Activated CD4-positive, CD25-positive, alpha-beta regulatory T cell (primary cell): ENCODE results near the gene CDK17.
"Not testable (repeated sequence)": the region's sequence is repeated elsewhere in the genome, so short reads cannot be mapped to it uniquely, and the experiment has no call there.

ENCODE experiments used
- DNase-seq, 4 experiments: peaks; one replicate each; lab custom pipeline; 2025; lab: John Stamatoyannopoulos, UW

Gene CDK17

GRCh38 chr12:96387981-96388380, 12.3 kb downstream of the CDK17 start:
- no peak for DNase-seq

DNA sequence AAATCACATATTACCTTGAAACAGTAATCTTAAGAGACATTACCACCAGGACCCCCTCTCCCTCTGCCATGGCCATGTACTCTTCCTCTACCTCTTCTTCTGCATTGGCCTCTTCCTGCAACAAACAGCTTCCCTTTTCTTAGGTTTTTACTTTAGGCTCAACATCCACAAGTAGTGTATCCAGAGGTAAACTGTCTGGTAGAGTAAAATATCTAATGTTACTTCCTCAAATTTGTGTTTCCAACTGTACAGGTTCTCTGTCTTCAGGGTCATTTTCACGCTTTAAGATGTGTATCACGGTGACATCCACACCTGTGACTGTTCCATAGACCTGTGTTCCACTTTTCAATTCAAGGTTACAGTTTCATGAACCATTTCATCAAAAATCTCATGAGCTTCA, 13.4 kb downstream of the CDK17 start:
- no peak for DNase-seq

DNA sequence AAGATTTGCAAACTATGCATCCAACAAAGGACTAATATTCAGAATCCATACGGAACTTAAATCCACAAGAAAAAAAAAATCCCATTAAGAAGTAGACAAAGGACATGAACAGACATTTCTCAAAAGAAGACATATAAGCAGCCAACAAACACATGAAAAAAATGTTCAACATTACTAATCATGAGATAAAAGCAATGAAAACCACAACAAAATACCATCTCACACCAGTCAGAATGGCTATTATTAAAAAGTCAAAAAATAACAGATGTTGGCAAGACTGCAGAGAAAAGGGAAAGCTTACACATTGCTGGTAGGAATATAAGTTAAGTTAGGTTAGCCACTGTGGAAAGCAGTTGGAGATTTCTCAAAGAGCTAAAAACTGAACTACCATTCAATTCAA, 16.2 kb downstream of the CDK17 start:
- DNase-seq: no peak

DNA sequence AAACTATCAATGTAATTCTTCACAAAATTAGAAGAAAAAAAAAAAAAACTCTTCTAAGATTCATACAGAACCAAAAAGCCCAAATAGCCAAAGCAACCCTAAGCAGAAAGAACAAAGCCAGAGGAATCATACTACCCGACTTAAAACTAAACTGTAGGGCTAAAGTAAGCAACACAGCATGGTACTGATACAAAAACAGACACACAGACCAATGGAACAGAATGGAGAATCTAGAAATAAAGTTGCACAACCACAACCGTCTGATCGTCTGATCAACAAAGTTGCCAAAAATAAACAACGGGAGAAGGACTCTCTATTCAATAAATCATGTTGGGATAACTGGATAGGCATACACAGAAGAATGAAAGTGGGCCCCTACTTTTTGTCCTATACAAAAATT, 16.9 kb downstream of the CDK17 start:
- DNase-seq: no peak

- DNase-seq: not testable (repeated sequence)
Measured at GRCh38 chr12:96379743-96380142, 20.5 kb downstream of the CDK17 start.

DNA sequence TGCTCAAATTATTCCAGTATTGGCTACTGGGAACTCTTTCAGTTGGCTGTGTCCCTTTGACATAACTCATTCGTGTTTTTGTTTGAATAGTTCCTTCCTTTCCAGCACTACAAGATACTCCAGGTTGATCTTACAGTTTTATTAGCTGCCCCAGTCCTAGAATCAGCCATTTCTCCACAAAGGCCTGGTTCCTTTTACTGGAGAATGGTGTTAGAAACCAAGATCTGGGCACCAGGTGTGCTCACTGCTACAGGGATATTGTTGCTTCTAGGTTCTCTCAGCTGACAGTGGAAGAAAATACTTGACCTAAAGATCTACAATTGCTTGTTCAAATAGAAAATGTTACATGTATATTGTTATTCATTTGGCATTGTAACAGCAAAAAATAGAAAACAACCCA, 21.9 kb downstream of the CDK17 start:
- no peak for DNase-seq

GRCh38 chr12:96376865-96377264, 23.4 kb downstream of the CDK17 start:
- DNase-seq: no peak

DNA sequence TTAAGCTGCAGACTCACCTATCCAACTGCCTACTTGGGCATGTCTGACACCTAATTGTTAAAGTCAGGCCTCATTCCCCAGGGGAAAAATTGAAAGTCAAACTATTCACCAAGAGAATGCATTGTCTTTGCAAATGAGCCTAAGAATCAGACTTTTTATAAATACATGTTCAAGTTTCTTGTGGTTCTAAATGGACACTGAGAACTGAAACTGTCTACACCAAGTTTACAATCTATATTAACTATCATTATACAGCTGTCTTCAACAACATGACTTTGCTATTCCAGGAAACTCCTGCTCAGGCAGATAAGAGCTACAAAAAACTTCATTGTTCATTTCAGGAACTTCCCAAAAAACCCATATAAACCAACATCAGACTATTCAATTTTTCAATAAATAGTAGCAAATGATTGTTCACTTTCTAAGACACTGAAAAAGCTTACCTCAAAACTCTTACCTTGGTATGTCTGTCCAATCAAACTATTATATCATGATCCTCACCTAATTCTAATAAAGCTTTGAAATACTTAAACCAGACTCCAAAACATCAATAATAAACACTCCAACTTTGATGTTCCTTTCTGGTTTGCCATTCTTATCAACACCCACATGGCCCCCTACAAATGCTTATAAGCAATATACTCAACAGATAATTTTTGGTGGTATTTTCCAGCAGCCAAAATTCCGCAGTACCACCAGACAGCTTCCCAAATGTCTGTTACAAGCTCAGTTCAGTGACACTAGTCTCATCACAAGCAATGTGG, 24.2 kb downstream of the CDK17 start:
- DNase-seq: no peak

DNA sequence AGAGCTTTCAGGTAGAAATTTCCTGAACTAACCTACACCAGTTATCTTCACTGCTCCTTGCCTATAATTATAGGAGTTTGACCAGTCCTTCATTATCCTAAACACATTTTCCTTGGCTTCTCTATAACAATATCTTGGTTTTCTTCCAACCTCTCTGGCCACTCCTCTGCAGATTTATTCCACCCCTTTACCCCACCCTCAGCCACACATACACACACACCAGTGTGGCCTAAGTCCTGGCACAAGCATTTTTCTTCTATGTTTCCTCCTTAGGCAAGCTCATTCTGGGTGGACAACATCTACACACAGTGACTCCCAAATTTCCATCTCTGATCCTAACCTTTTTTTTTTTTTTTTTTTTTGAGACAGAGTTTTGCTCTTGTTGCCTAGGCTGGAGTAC, 25.1 kb downstream of the CDK17 start:
- no peak for DNase-seq

- no peak for DNase-seq
Measured at GRCh38 chr12:96371790-96372699, 28.2 kb downstream of the CDK17 start.

DNA sequence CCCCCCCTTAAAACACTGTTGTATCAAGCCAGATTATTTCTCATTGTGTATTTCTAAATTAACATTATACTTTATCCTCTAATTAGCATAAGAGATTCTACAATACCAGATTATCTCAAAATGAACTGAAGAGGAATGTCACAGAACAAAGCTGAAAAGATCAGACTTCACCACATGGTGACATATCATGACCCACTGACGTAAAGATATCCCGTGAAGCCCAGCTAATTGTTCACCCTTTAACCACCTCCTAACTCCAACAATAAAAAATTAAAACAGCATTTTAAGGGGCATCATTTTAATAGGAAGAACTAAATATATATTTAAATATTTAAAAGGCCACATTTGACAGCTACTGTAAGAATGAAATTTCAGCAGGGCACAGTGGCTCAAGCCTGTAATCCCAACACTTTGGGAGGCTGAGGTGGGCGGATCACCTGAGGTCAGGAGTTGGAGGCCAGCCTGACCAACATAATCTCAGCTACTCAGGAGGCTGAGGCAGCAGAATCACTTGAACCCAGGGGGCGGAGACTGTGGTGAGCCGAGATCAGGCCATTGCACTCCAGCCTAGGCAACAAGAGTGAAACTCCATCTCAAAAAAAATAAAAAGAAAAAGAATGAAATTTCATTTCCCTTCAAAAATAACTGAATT, 29.0 kb downstream of the CDK17 start:
- DNase-seq: no peak

- DNase-seq: no peak
Measured at GRCh38 chr12:96368687-96369086, 31.6 kb downstream of the CDK17 start.

GRCh38 chr12:96368233-96368632, 32.0 kb downstream of the CDK17 start:
- DNase-seq: no peak

DNA sequence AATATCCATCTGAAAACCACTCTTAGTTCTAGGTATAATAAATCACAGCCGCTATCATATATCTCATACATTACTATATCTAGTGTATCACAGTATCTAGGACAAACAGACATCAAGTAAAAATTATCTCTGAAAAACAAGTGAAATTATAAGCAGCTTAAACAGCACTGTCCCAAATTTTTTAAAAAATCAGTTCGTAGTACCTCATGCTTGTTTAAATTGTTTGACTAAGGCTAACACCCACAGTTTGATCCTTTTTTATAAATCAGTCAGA, 33.9 kb downstream of the CDK17 start:
- no peak for DNase-seq

- DNase-seq: no peak
Measured at GRCh38 chr12:96365604-96366380, 34.4 kb downstream of the CDK17 start.

GRCh38 chr12:96364092-96364700, 36.0 kb downstream of the CDK17 start:
- no peak for DNase-seq

DNA sequence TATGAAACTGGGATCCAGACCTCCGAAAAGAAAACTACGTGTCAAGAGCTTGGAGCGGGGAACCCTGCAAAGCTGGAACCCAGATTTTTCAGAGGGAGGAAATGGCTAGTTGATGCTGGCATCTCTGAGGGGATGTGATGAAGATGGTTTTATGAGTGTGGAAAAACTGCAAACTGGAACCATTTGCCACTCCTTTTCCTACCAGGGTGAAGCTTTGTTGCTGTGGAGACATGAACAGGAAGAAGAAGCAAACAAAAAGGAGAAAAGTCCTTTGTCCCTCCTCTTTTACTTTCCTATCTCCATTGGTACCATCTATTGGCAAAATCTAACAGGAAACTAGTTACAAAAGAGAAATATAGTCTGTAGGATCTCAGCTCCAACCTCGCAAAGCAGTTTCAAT, 39.2 kb downstream of the CDK17 start:
- DNase-seq: no peak

DNA sequence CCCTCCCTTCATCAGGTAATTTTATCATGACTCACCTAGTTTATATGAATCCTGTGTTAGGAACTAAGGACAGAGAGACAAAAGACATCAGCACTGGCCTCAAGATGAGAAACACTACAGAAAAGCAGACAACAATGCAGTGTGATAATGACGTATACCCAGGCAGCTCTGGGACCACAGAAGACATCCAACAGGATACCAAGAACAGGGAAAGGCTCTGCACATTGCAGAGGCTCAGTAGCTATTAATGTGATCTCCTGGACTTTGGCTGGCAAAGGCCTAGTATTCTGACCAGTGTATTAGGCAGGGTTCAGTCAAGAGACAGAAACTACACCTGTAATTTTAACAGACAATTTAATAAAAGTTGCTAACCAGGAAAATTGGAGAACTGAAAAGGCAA, 39.7 kb downstream of the CDK17 start:
- no peak for DNase-seq

GRCh38 chr12:96359328-96359727, 40.9 kb downstream of the CDK17 start:
- DNase-seq: no peak

- DNase-seq: no peak
Measured at GRCh38 chr12:96356831-96357230, 43.4 kb downstream of the CDK17 start.

DNA sequence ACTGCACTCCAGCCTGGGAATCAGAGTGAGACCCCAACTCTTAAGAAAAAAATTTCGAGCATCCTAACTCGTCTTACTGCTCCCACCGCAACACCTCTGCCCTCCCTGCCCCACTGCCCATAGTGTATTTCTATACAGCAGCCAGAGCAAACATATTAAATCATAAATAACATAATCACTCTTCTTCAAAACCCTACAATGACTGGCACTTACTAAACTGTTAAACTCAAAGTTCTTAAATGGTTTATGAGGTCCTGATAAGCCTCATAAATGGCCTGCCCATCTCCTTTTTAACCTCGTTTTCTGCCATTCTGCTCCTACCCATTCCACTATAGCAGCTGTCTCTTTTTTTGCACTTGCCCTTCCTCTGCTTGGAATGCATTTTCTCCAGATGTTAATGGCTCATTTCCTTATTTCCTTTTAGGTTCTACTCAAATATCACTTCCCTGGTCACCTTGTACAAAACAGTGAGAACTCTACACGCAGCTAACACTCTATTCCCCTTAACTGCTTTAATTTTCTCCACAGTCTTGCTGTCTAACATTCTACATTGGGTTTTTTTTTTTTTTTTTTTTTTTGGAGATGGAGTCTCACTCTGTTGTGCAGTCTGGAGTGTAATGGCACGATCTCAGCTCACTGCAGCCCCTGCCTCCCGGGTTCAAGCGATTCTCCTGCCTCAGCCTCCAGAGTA, 45.2 kb downstream of the CDK17 start:
- DNase-seq: no peak
